Transverse colon (tissue), 4 donors: ENCODE results near the gene SLC13A3. TPM values are rescaled to one million over a fixed set of nuclear protein-coding genes. Genes with fewer than 3 reads are reported as not detected.

ENCODE experiments used
- DNase-seq: peaks from one replicate; pipeline ENCODE4 v3.0.0-alpha.2; 2019
- H3K27ac ChIP-seq, 4 donors: fragments of 200-600 bp; sonication (generic); 2 replicates each; pipeline ENCODE4 v1.5.1; 2016 to 2018; ENCODE audit warnings: inconsistent platforms in 4 of 4
- H3K27me3 ChIP-seq: fragments of 200-600 bp; sonication (generic); 2 replicates; pipeline ENCODE4 v1.5.1; 2017; ENCODE audit warnings: inconsistent platforms
- H3K36me3 ChIP-seq, 4 donors: fragments of 200-600 bp; sonication (generic); 2 replicates each; pipeline ENCODE4 v1.5.1; 2017 to 2019; ENCODE audit warnings: inconsistent platforms in 4 of 4
- H3K4me1 ChIP-seq, 4 donors: fragments of 200-600 bp; sonication (generic); 2 replicates each; pipeline ENCODE4 v1.5.1; 2017 to 2020; ENCODE audit warnings: inconsistent platforms in 4 of 4
- H3K4me3 ChIP-seq, 4 donors: fragments of 200-600 bp; sonication (generic); 1 replicate in 1 of 4; 2 replicates in 3 of 4; pipeline versions ENCODE4 v1.5.1 to v1.6.1; 2017 to 2019; ENCODE audit warnings: inconsistent platforms in 4 of 4
- H3K9me3 ChIP-seq, 2 donors: fragments of 200-600 bp; sonication (generic); 2 replicates each; pipeline ENCODE4 v1.5.1; 2017 to 2019; ENCODE audit warnings: inconsistent platforms in 2 of 2
- EP300 ChIP-seq: sonication (generic); formaldehyde crosslinking; IDR thresholded peaks from one replicate; pipeline ENCODE4 v1.6.1; 2017; ENCODE audit warnings: antibody characterized with exemption, low read depth
- POLR2A ChIP-seq: fragments of 450-650 bp; IDR thresholded peaks from one replicate; pipeline ENCODE4 v1.6.1; 2016; ENCODE audit warnings: antibody characterized with exemption, mild to moderate bottlenecking, moderate library complexity
- POLR2AphosphoS5 ChIP-seq, 3 donors: sonication (generic); formaldehyde crosslinking; IDR thresholded peaks; one replicate each; pipeline ENCODE4 v1.6.1; 2016; ENCODE audit warnings: antibody characterized with exemption in 3 of 3
- WGBS, 2 donors: methylation state at CpG; one replicate each; pipeline ENCODE4 v1.1.5; 2018; ENCODE audit warnings: low coverage in 1 of 2; 5-methylcytosine and 5-hydroxymethylcytosine counted together
- in situ Hi-C, 4 donors: fragments of 200-750 bp; cut with MboI; loops; one replicate each; pipeline versions ENCODE4 v1.15.0 to v1.15.1; 2017; ENCODE audit warnings: low sequenced_read_pairs in 3 of 4, low pct_ligation_motif_present in 1 of 4, low pct_unique_long_range_greater_than_20kb in 1 of 4
- intact Hi-C: fragments of 100-400 bp; cut with DNase I; formaldehyde crosslinking; loops from one replicate; pipeline ENCODE4 v1.15.1; 2023; ENCODE audit warnings: low total_unique reads
- total RNA-seq, 4 donors: library from RNA; depleted of rRNA; stranded (reverse); fragments of >200 nt; gene quantifications; one replicate each; pipeline ENCODE4 v1.1.0, GENCODE V29; 2016
- TF ChIP-seq, protein P1 (sequence below), 5 experiments: fragments of 200-600 bp in 3 of 5; fragments of 450-650 bp in 2 of 5; sonication (generic) in 3 of 5; IDR thresholded peaks; 1 replicate in 2 of 5; 2 replicates in 3 of 5; pipeline ENCODE4 v1.5.1; 2016 to 2017; ENCODE audit warnings: antibody characterized with exemption in 5 of 5, inconsistent platforms in 3 of 5, mild to moderate bottlenecking in 2 of 5, moderate library complexity in 1 of 5

Gene SLC13A3
- total RNA-seq, 4 donors from 2014 or later: 0.14 to 0.48 TPM; not detected in 2

DNA sequence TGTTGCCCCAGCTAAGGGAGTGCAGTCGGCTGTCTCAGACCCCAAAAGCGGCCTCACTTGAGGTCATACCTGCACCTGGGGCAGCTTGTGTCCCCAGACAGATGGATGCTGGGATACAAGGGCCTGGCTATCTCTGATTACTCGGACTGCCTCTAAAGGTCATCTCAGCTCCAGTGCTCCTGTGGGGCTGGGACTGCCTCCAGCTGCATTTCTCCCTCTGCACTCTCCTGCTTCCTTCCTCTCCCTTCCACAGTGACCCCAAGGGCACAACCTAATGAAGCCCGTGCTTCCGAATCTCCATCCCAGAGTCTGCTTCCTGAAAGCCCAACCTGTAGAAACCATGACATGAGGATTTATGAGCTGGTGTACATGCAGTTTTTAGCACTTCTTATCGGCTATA is 78.0 kb downstream of the SLC13A3 start:
- Histone ChIP-seq H3K9me3 (no peaks in the 10 kb centered on the region), H3K27ac (no peak overlapping the region), H3K27me3 (no peaks in the 10 kb centered on the region), H3K4me3 (no peak overlapping the region), H3K36me3 (no peaks in the 10 kb centered on the region), H3K4me1 (peaks cover 0 to 7% (median 5%) of the 10 kb centered on the region in 4 donors)
- DNase-seq: no peak
- in situ Hi-C loops: no loop called here
- intact Hi-C loops: no loop called here
- WGBS, 2 donors: 50 to 58% methylated on average over 5 to 6 of the region's 6 CpGs
- no peak for TF ChIP-seq EP300
- TF ChIP-seq, protein P1, sequence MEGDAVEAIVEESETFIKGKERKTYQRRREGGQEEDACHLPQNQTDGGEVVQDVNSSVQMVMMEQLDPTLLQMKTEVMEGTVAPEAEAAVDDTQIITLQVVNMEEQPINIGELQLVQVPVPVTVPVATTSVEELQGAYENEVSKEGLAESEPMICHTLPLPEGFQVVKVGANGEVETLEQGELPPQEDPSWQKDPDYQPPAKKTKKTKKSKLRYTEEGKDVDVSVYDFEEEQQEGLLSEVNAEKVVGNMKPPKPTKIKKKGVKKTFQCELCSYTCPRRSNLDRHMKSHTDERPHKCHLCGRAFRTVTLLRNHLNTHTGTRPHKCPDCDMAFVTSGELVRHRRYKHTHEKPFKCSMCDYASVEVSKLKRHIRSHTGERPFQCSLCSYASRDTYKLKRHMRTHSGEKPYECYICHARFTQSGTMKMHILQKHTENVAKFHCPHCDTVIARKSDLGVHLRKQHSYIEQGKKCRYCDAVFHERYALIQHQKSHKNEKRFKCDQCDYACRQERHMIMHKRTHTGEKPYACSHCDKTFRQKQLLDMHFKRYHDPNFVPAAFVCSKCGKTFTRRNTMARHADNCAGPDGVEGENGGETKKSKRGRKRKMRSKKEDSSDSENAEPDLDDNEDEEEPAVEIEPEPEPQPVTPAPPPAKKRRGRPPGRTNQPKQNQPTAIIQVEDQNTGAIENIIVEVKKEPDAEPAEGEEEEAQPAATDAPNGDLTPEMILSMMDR (IDR thresholded peaks at IDR 0.05): no peak
- no peak for TF ChIP-seq POLR2AphosphoS5 (IDR thresholded peaks at IDR 0.05)
- TF ChIP-seq POLR2A: no peak

DNA sequence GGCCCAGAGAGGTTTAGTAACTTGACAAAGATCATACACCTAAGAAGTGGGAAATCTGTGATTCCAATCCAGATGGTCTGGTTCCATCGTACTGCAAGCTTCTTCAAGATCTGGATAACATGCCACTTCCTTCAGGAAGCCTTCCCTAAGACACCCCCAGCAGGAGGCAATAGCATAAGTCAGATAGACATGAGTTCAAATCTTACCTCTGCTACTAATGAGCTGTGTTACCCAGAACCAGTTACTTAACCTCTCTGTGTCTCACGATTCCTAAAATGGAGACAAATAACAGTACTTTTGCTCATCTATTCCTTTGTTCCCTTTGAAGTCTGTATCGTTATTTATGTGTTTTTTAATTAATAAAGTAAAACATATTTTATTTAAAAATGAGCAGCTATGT is 78.5 kb downstream of the SLC13A3 start:
- 80 to 94% methylated on average over 2 to 3 of the region's 3 CpGs for WGBS, 2 donors

DNA sequence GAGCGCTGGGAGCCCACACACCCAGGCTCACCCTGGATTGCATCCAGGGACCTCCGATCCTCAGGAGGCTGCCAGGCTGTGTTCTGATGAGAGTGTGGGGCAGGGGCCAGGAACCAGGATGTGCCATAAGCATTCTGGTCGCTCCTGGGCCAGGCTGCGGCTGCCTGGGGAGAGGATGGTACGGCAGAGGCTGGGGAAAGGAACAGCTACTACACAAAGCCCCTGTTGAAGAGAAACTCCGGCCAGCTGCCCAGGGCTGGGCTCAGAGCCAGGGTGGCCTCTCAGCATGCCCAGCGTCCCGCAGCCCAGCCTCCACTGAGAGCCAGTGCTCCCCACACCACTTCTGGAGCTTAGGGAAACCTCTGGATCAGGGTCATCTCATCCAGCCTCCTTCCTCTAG is 79.1 kb downstream of the SLC13A3 start:
- TF ChIP-seq, protein P1 (IDR thresholded peaks at IDR 0.05): no peak
- no peak for TF ChIP-seq EP300
- no peak for TF ChIP-seq POLR2AphosphoS5 (IDR thresholded peaks at IDR 0.05)
- no peak for TF ChIP-seq POLR2A
- no peak for DNase-seq
- Histone ChIP-seq H3K27me3 (no peaks in the 10 kb centered on the region), H3K4me1 (peaks cover 0 to 7% (median 5%) of the 10 kb centered on the region in 4 donors), H3K36me3 (no peaks in the 10 kb centered on the region), H3K27ac (peak overlapping the region in 1 of 4 donors; percentile 12), H3K9me3 (no peaks in the 10 kb centered on the region), H3K4me3 (no peak overlapping the region)
- in situ Hi-C loops: no loop called here
- intact Hi-C loops: no loop called here
- WGBS, 2 donors: 47% methylated on average over 7 of the region's 8 CpGs; no CpG with 5 or more reads in 1 of the 2 donors

More for the DNA sequence above, 78.5 kb downstream of the SLC13A3 start:
- TF ChIP-seq EP300 (no peak), POLR2AphosphoS5 (IDR thresholded peaks at IDR 0.05) (no peak), POLR2A (no peak)
- TF ChIP-seq, protein P1 (IDR thresholded peaks at IDR 0.05): no peak
- H3K4me1 ChIP-seq: peaks cover 0 to 7% (median 5%) of the 10 kb centered on the region in 4 donors
- DNase-seq: no peak
- H3K9me3 ChIP-seq: no peaks in the 10 kb centered on the region
- in situ Hi-C loops: no loop called here
- no peaks in the 10 kb centered on the region for H3K27me3 ChIP-seq
- intact Hi-C loops: no loop called here
- H3K4me3 ChIP-seq: no peak overlapping the region
- H3K27ac ChIP-seq: no peak overlapping the region
- no peaks in the 10 kb centered on the region for H3K36me3 ChIP-seq

DNA sequence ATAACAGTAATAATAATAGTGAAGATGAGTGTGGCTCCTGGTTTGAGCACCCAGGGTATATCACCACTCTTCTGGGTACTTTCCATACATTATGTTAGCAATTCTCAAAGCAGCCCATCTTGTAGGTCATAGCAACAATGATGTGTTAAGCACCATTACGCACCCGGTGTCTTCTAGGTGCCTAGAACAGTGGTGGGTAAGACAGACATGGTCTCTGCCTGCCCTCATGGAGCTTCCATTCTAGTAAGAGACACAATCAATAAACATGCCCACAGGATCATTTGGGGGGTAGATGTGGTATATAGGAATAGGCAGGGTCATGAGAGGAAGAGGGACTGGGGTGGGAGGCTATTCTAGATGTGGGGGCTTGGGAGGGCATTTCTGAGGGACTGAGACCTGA is 79.8 kb downstream of the SLC13A3 start:
- no peak overlapping the region for H3K27ac ChIP-seq
- no peaks in the 10 kb centered on the region for H3K9me3 ChIP-seq
- intact Hi-C loops (no loop called here), in situ Hi-C loops (no loop called here)
- H3K4me1 ChIP-seq: peaks cover 0 to 7% (median 5%) of the 10 kb centered on the region in 4 donors
- H3K36me3 ChIP-seq: no peaks in the 10 kb centered on the region
- TF ChIP-seq EP300 (no peak), POLR2AphosphoS5 (IDR thresholded peaks at IDR 0.05) (no peak), POLR2A (no peak)
- TF ChIP-seq, protein P1 (IDR thresholded peaks at IDR 0.05): no peak
- no peaks in the 10 kb centered on the region for H3K27me3 ChIP-seq
- no peak for DNase-seq
- WGBS, 2 donors: 79 to 100% methylated on average over 2 of the region's 2 CpGs
- H3K4me3 ChIP-seq: no peak overlapping the region
